ENCODE data around the gene RTN4.
"Not testable (repeated sequence)": the region's sequence is repeated elsewhere in the genome, so short reads cannot be mapped to it uniquely, and the experiment has no call there.

Gene RTN4

DNA sequence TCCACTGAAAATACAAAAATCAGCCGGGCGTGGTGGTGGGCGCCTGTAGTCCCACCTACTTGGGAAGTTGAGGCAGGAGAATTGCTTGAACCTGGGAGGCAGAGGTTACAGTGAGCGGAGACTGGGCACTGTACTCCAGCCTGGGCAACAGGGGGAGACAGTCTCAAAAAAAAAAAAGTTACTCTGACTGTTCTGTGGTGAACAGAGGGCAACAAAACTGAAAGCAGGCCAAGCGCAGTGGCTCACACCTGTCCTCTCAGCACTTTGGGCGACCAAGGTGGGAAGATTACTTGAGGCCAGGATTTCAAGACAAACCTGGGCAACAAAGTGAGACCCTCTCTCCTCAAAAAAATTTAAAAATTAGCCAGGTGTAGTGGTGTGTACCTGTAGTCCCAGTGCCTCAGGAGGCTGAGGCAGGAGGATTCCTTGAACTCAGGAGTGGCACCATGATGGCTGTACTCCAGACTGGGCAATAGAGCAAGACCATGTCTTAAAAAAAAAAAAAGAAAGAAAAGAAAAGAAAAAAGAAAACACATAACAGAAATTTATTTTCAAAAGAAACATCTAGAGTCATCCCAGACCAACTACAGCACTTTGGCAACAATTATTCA, 13.6 kb upstream of the RTN4 start:
- DNase-seq (ENCODE audit: low spot score), result no peak

GRCh38 chr2:55063226-55063625, 13.0 kb upstream of the RTN4 start:
- DNase-seq (ENCODE audit: low spot score), result no peak

GRCh38 chr2:55062754-55063153, 12.5 kb upstream of the RTN4 start:
- DNase-seq (ENCODE audit: low spot score), result no peak

- no peak for DNase-seq (ENCODE audit: low spot score)
Measured at GRCh38 chr2:55061523-55062344, 11.5 kb upstream of the RTN4 start.

DNA sequence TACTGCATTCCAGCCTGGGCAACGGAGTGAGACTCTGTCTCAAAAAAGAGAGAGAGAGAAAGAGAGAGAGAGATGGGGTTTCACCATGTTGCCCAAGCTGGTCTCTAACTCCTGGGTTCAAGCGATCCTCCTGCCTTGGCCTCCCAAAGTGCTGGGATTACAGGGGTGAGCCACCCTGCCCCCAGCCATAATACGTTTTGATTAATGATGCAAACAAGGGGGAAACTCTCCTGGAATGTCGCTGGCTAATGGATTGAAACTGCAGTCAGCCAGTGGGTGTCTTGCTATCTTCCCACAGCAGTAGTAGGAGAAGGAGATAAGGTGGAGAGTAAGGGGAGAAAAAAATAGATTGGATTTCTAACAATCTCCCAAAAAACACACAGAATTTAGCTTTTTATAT, 9.5 kb upstream of the RTN4 start:
- DNase-seq (ENCODE audit: low spot score), result no peak

- DNase-seq (ENCODE audit: low spot score), result no peak
Measured at GRCh38 chr2:55057474-55057873, 7.2 kb upstream of the RTN4 start.

- no peak for DNase-seq (ENCODE audit: low spot score)
Measured at GRCh38 chr2:55056024-55056521, 5.8 kb upstream of the RTN4 start.

DNA sequence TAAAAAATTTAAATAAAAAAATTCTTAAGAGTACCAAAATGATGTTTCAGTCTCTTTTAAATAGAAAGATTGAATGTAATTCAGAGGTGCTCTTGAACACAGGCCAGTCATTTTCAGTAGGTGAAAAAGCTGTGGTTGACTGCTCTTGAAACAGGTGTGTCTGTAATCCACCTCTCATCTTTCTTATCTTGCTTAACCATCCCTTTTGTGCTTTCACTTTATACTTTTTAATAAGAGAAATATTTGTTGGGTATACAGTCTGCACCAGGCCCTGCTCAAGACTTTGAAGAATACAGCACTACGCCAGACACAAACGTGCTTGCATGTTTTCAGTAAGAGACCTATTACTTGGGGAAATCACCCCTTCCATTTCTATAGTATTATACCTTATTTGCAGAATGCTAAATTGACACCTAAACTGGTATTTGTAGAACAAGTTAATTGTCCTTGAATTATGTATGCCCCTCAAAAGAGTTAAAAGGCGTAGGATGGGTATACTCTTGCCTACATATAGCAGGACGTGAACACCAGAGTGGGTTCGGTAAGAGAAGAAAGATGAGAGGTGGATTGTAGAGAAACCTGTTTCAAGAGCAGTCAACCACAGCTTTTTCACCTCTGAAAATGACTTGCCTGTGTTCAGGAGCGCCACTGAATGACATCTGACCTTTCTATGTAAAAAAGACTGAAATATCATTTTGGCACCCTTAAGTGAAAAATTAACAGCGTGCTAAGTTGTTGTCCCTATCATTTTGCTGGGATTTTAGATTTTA, 4.0 kb upstream of the RTN4 start:
- no peak for DNase-seq (ENCODE audit: low spot score)

DNA sequence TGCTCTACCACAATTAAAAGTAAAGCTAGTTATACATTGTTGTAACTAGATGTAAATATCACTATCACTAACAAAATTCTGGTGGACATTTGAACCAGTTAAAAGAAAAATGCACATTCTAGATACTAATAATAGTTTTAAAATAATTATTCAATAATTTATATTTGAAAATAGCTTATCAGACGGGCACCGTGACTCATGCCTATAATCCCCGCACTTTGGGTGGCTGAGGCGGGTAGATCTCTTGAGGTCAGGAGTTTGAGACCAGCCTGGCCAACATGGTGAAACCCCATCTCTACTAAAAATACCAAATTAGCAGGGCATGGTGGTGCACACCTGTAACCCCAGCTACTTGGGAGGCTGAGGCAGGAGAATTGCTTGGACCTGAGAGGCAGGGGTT, 3.0 kb upstream of the RTN4 start:
- DNase-seq (ENCODE audit: low spot score), result not testable (repeated sequence)

GRCh38 chr2:55052129-55053061, 2.1 kb upstream of the RTN4 start:
- no peak for DNase-seq (ENCODE audit: low spot score)

GRCh38 chr2:55051026-55051866, 995 bp upstream of the RTN4 start:
- peak; percentile 43 for DNase-seq (ENCODE audit: low spot score)

- DNase-seq (ENCODE audit: low spot score), result no peak
Measured at GRCh38 chr2:55049821-55050099, 491 bp downstream of the RTN4 start.

- peak; percentile 96 for DNase-seq (ENCODE audit: low spot score)
Measured at GRCh38 chr2:55049043-55049820, 1.0 kb downstream of the RTN4 start.

DNA sequence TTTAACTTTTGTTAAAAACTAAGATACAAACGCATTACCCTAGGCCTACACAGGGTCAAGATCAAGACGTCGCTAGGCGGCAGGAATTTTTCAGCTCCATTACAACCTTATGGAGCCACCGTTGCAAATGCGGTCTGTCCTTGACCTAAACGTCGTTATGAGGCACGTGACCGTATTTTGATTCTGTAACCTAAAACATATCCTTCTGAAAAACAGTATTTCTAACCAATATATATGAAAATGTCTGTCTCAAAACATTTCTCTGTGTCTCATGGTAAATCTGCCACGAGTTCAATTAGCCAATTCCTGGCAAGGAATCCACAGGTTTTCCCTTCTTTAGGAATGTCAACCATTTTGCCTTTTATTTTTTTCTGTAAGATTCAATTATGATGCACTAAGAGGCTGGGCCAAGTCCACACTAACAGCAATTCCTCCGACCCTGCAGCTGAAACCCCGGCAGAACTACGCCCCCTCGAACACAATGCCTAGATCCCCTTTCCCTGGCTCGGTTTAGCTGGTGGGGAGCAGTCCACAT, 1.7 kb downstream of the RTN4 start:
- DNase-seq (ENCODE audit: low spot score), result peak; percentile 67

DNA sequence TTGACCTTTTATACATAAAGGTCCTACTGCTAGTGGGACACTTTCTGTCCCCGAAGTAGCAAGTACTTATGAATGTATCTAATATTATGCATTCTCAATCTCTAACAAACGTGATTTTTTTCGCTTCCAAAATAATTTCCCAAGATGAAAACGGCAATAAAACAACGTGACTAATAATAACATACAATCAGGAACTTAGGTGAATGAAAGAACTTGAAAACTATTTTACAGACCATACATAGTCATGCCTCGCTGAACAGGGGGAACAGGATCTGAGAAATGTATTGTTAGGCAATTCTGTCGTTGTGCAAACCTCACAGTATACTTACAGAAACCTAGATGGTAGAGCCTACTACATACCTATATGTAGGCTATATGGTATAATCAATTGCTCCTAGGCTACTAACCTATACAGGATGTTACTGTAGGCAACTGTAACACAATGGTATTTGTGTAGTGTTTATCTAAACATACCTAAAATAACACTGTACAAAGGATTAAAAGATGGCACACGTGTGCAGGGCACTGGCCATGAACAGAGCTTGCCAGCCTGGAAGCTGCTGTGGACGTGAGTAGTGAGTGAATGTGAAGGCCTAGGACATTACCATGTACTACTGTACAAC, 2.5 kb downstream of the RTN4 start:
- peak; percentile 71 for DNase-seq (ENCODE audit: low spot score)

DNA sequence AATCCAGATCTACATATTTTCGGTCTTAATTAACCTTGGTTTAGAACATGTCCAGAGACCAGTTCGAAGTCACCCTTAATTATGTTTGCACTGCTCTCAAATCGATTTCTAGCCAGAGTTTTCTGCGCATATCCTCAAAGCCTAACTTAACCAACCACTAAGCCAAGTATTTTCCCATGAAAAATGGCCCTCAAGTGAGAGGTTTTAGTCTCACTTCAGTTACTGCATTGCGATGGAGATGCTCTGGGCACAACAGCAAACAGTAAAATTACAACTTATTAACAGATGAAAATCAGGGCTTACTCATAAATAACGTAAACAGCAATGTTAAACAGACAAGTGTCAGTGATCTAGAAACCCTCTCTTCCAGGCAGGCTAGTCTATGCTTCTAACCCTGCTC, 4.5 kb downstream of the RTN4 start:
- no peak for DNase-seq (ENCODE audit: low spot score)

- DNase-seq (ENCODE audit: low spot score), result no peak
Measured at GRCh38 chr2:55043841-55044240, 6.4 kb downstream of the RTN4 start.

- no peak for DNase-seq (ENCODE audit: low spot score)
Measured at GRCh38 chr2:55038428-55038827, 11.8 kb downstream of the RTN4 start.

DNA sequence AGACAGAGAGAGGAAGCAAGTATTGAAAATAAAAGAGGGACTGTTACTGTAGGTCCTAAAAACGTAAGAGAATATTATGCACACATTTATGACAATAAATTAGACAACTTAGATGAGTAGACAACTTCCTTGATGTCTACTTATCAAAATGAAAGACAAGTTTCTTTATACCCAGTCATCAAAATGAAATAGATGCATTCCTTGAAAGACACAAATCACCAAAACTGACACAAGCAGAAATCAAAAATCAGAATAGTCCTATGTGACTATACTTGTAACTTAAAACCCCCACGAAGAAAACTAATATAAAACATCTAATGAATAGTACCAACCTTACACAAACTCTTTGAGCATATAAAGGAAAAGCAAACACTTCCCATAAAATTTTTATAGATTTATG, 14.5 kb downstream of the RTN4 start:
- no peak for DNase-seq (ENCODE audit: low spot score)

Data from Ammon's horn (tissue), 1 donor.